Large intestine (tissue), 3 donors: ENCODE data around the gene ADCY9. TPM values are rescaled to one million over a fixed set of nuclear protein-coding genes. Genes with fewer than 3 reads are reported as not detected.

Experiments
- DNase-seq, 2 donors: peaks; one replicate each; pipeline versions ENCODE4 v3.0.0 to v3.0.0-alpha.2; 2013
- H3K27ac ChIP-seq: one replicate; pipeline ENCODE4 v1.5.1; 2013; ENCODE audit warnings: low read length
- H3K27me3 ChIP-seq: 2 replicates; pipeline ENCODE4 v1.6.1; 2013; ENCODE audit warnings: low read length; ENCODE audit not compliant: control insufficient read depth, insufficient read depth
- H3K36me3 ChIP-seq: 2 replicates; pipeline ENCODE4 v1.6.1; 2013; ENCODE audit warnings: low read length; ENCODE audit not compliant: control insufficient read depth, insufficient read depth
- H3K4me1 ChIP-seq: one replicate; pipeline ENCODE4 v1.6.1; 2013; ENCODE audit warnings: low read length; ENCODE audit not compliant: control insufficient read depth, insufficient read depth
- H3K4me3 ChIP-seq: one replicate; pipeline ENCODE4 v1.5.1; 2013; ENCODE audit warnings: low read length
- H3K9me3 ChIP-seq: one replicate; pipeline ENCODE4 v1.6.1; 2013; ENCODE audit warnings: mild to moderate bottlenecking, low read depth, low read length, moderate library complexity; ENCODE audit not compliant: control insufficient read depth
- WGBS: methylation state at CpG from one replicate; pipeline ENCODE4 v1.1.5; 2013; ENCODE audit warnings: low lambda C conversion rate; ENCODE audit not compliant: insufficient coverage; 5-methylcytosine and 5-hydroxymethylcytosine counted together
- polyA plus RNA-seq: library from polyadenylated mRNA; unstranded; fragments of 120-200 nt; gene quantifications from one replicate; pipeline ENCODE4 v1.2.1, GENCODE V29; 2013

ADCY9 gene
- polyA plus RNA-seq, 1 donor, result 8.1 TPM

- Histone ChIP-seq H3K4me1 (no peaks in the 10 kb centered on the region), H3K9me3 (peaks cover 10% of the 10 kb centered on the region), H3K36me3 (no peaks in the 10 kb centered on the region), H3K27me3 (peaks cover 4% of the 10 kb centered on the region), H3K27ac (no peak overlapping the region), H3K4me3 (no peak overlapping the region)
- 67% methylated on average over 3 of the region's 6 CpGs for WGBS
- DNase-seq, result no peak
Measured at GRCh38 chr16:3919413-3919812, 196.8 kb downstream of the ADCY9 start.

DNA sequence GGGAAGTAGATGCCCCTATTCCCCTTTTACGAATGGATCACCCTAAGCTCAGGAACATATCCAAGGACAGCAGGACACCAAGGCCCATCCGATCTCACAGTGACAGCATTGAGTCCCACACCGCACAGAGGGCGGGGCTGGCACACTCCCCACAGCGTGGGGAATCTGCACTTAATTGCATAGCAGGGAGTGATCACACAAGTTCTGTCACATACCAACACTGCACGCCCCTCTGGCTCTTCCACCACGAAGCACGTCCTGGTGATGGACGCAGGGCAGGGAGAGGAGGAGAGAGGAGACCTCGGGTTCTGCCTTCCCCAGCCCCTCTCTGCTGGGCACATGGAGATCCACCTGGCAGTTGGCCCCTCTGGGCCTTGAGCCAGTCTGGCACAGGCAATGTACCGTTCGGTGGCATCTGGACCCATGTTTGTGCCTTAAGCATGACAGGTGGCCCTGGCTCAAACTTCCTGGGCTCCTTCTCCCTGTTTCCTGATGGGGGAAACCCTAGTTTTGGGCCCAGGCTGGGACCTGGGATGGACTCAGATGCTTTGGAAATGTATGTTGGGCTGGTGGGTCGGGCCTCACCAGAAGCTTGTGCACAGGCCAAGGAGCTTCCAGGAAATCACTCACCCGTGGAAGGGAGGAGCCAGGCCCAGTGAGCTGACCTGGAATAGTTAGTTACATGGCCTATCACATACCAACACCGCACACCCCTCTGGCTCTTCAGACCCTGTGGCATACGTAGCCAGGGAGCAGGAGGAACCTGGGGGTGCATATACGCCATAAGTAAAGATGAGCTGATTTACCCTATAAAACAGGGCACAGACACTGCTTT is 200.6 kb downstream of the ADCY9 start:
- Histone ChIP-seq H3K27ac (no peak overlapping the region), H3K4me3 (no peak overlapping the region), H3K9me3 (peaks cover 10% of the 10 kb centered on the region), H3K27me3 (no peaks in the 10 kb centered on the region), H3K4me1 (no peaks in the 10 kb centered on the region), H3K36me3 (no peaks in the 10 kb centered on the region)
- no peak for DNase-seq
- WGBS, result no CpG with 5 or more reads among the region's 17 CpGs

DNA sequence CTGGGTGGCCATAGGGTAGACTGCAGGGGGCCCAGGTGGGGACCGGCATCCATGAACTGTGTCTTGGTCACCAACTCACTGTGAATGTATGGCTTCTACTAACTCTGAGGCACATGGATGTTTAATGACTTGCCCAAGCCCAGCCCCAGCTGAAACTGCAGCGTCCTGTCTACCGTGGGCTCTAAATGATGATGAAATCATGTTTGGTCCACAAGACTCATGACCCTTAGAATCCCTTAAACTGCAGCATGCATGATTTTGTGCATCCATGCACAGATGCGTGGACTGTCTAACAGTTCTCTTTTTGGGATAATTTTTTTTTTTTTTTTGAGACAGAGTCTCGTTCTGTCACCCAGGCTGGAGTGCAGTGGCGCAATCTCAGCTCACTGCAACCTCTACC is 203.3 kb downstream of the ADCY9 start:
- Histone ChIP-seq H3K27ac (no peak overlapping the region), H3K36me3 (no peaks in the 10 kb centered on the region), H3K4me3 (no peak overlapping the region), H3K9me3 (peaks cover 3% of the 10 kb centered on the region), H3K27me3 (no peaks in the 10 kb centered on the region), H3K4me1 (no peaks in the 10 kb centered on the region)
- DNase-seq, result no peak
- no CpG with 5 or more reads among the region's 6 CpGs for WGBS

Other genes with a start within 250 kb of the ADCY9 start
- gene CREBBP, start 235.7 kb downstream of the ADCY9 start, polyA plus RNA-seq, result 46.6 TPM
- gene SRL, start 125.6 kb upstream of the ADCY9 start, polyA plus RNA-seq, result 2.3 TPM
- gene TFAP4, start 156.6 kb upstream of the ADCY9 start, polyA plus RNA-seq, result 13.7 TPM
- gene GLIS2, start 199.6 kb upstream of the ADCY9 start, polyA plus RNA-seq, result 11.5 TPM
- 37.9 TPM for gene PAM16, start 234.9 kb upstream of the ADCY9 start, polyA plus RNA-seq